OCI-M1 (cell line): Measurements from ENCODE around the gene FLOT2.
"Not testable (repeated sequence)": the region's sequence is repeated elsewhere in the genome, so short reads cannot be mapped to it uniquely, and the experiment has no call there.

Experiments used
- DNase-seq: peaks from one replicate; lab custom pipeline; 2025; lab: John Stamatoyannopoulos, UW

FLOT2 gene

GRCh38 chr17:28873839-28874238 is 23.7 kb downstream of the FLOT2 start:
- no peak for DNase-seq

- DNase-seq = no peak
These were observed 26.4 kb downstream of the FLOT2 start for GRCh38 chr17:28871056-28871579.

- no peak for DNase-seq
These were observed 30.3 kb downstream of the FLOT2 start for GRCh38 chr17:28867276-28867675.

GRCh38 chr17:28865946-28866752 is 31.4 kb downstream of the FLOT2 start:
- DNase-seq = peak; percentile 92

- DNase-seq = peak; percentile 98
These were observed 32.3 kb downstream of the FLOT2 start for GRCh38 chr17:28864991-28865849.

GRCh38 chr17:28863953-28864352 is 33.6 kb downstream of the FLOT2 start:
- DNase-seq = peak; percentile 27

GRCh38 chr17:28862561-28862960 is 35.0 kb downstream of the FLOT2 start:
- DNase-seq = peak; percentile 50

- DNase-seq = peak; percentile 88
These were observed 35.9 kb downstream of the FLOT2 start for GRCh38 chr17:28861393-28862203.

GRCh38 chr17:28860363-28860808 is 37.1 kb downstream of the FLOT2 start:
- DNase-seq = no peak

GRCh38 chr17:28858801-28859355 is 38.7 kb downstream of the FLOT2 start:
- DNase-seq = no peak

- DNase-seq = no peak
These were observed 39.4 kb downstream of the FLOT2 start for GRCh38 chr17:28857905-28858800.

- no peak for DNase-seq
These were observed 41.4 kb downstream of the FLOT2 start for GRCh38 chr17:28856028-28856574.

- DNase-seq = no peak
These were observed 42.2 kb downstream of the FLOT2 start for GRCh38 chr17:28855336-28855679.

- DNase-seq = peak; percentile 74
These were observed 42.8 kb downstream of the FLOT2 start, which contains the start of gene ERAL1 for GRCh38 chr17:28854457-28855335. ERAL1 (plus strand) TSS chr17:28855016; CDS start chr17:28855035, 19 bp downstream.

- peak; percentile 40 for DNase-seq
These were observed 44.2 kb downstream of the FLOT2 start for GRCh38 chr17:28853295-28853694.

- peak; percentile 74 for DNase-seq
These were observed 48.3 kb downstream of the FLOT2 start for GRCh38 chr17:28849281-28849680.

GRCh38 chr17:28848667-28849066 is 48.9 kb downstream of the FLOT2 start:
- peak; percentile 76 for DNase-seq

GRCh38 chr17:28846699-28847098 is 50.8 kb downstream of the FLOT2 start:
- DNase-seq = not testable (repeated sequence)

GRCh38 chr17:28846231-28846630 is 51.3 kb downstream of the FLOT2 start:
- DNase-seq = no peak
